ENCODE data around the gene MBD3. TPM values are rescaled to one million over a fixed set of nuclear protein-coding genes. Genes with fewer than 3 reads are reported as not detected.
"Not testable (repeated sequence)": the region's sequence is repeated elsewhere in the genome, so short reads cannot be mapped to it uniquely, and the experiment has no call there.

MBD3 gene, protein sequence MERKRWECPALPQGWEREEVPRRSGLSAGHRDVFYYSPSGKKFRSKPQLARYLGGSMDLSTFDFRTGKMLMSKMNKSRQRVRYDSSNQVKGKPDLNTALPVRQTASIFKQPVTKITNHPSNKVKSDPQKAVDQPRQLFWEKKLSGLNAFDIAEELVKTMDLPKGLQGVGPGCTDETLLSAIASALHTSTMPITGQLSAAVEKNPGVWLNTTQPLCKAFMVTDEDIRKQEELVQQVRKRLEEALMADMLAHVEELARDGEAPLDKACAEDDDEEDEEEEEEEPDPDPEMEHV
- total RNA-seq = 100 to 1,000 TPM in 1 of 5 donors, 10 to 100 TPM in 4; 39.8 to 154 (median 46.2) TPM
- 100 to 1,000 TPM in 1 of 3 donors, 10 to 100 TPM in 2; 53.2 to 107 (median 61.6) TPM for polyA plus RNA-seq
- long read RNA-seq, donor 1, full-length matches to known transcripts = 5 of 5 reads
- long read RNA-seq, donor 1, partial matches to known transcripts = 0 of 5 reads
- long read RNA-seq, donor 1, other reads (novel, unspliced or antisense) = 0 of 5 reads
- long read RNA-seq, donor 2, full-length matches to known transcripts = 12 of 12 reads
- long read RNA-seq, donor 2, partial matches to known transcripts = 0 of 12 reads
- long read RNA-seq, donor 2, other reads (novel, unspliced or antisense) = 0 of 12 reads
- long read RNA-seq, donor 3, full-length matches to known transcripts = 4 of 15 reads
- long read RNA-seq, donor 3, partial matches to known transcripts = 11 of 15 reads
- long read RNA-seq, donor 3, other reads (novel, unspliced or antisense) = 0 of 15 reads
- long read RNA-seq, donor 4 = 0 reads
- long read RNA-seq, donor 5, full-length matches to known transcripts = 9 of 9 reads
- long read RNA-seq, donor 5, partial matches to known transcripts = 0 of 9 reads
- long read RNA-seq, donor 5, other reads (novel, unspliced or antisense) = 0 of 9 reads
- long read RNA-seq, donor 6, full-length matches to known transcripts = 26 of 32 reads
- long read RNA-seq, donor 6, partial matches to known transcripts = 6 of 32 reads
- long read RNA-seq, donor 6, other reads (novel, unspliced or antisense) = 0 of 32 reads
- long read RNA-seq, donor 7, full-length matches to known transcripts = 7 of 7 reads
- long read RNA-seq, donor 7, partial matches to known transcripts = 0 of 7 reads
- long read RNA-seq, donor 7, other reads (novel, unspliced or antisense) = 0 of 7 reads
- long read RNA-seq, donor 8, full-length matches to known transcripts = 5 of 5 reads
- long read RNA-seq, donor 8, partial matches to known transcripts = 0 of 5 reads
- long read RNA-seq, donor 8, other reads (novel, unspliced or antisense) = 0 of 5 reads
- long read RNA-seq, donor 9, partial matches to known transcripts = 0 of 1 reads
- long read RNA-seq, donor 9, other reads (novel, unspliced or antisense) = 0 of 1 reads
- long read RNA-seq, donor 10, full-length matches to known transcripts = 4 of 4 reads
- long read RNA-seq, donor 10, partial matches to known transcripts = 0 of 4 reads
- long read RNA-seq, donor 10, other reads (novel, unspliced or antisense) = 0 of 4 reads

GRCh38 chr19:1592755-1593500 lies at the start of gene MBD3:
MBD3 (minus strand) TSS chr19:1592865; CDS start chr19:1592631, 234 bp downstream.
- Histone ChIP-seq H3K4me3 (peak within 1 kb of the TSS; percentile 72 to 96 (median 87)), H3K4me1 (peaks cover 22 to 41% (median 36%) of the 10 kb centered on the region in 4 donors), H3K9me3 (no peaks in the 10 kb centered on the region), H3K27me3 (no peaks in the 10 kb centered on the region), H3K36me3 (peaks cover 18 to 34% (median 30%) of the 10 kb centered on the region in 4 donors), H3K27ac (peak within 1 kb of the TSS; percentile 91 to 99 (median 96))
- TF ChIP-seq POLR2A (IDR thresholded peaks at IDR 0.05) (no peak), POLR2AphosphoS5 (IDR thresholded peaks at IDR 0.05) (peak; percentile 54 to 85 (median 67)), EP300 (IDR thresholded peaks at IDR 0.05) (no peak)
- TF ChIP-seq, protein P1, sequence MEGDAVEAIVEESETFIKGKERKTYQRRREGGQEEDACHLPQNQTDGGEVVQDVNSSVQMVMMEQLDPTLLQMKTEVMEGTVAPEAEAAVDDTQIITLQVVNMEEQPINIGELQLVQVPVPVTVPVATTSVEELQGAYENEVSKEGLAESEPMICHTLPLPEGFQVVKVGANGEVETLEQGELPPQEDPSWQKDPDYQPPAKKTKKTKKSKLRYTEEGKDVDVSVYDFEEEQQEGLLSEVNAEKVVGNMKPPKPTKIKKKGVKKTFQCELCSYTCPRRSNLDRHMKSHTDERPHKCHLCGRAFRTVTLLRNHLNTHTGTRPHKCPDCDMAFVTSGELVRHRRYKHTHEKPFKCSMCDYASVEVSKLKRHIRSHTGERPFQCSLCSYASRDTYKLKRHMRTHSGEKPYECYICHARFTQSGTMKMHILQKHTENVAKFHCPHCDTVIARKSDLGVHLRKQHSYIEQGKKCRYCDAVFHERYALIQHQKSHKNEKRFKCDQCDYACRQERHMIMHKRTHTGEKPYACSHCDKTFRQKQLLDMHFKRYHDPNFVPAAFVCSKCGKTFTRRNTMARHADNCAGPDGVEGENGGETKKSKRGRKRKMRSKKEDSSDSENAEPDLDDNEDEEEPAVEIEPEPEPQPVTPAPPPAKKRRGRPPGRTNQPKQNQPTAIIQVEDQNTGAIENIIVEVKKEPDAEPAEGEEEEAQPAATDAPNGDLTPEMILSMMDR (IDR thresholded peaks at IDR 0.05) = peak in 2 of 7 experiments; percentile 23 to 38
- intact Hi-C loops (cut with DNase I; ENCODE audit: low total_unique reads) = no loop called here
- WGBS, 5 donors = 1 to 5% (median 2%) methylated on average over 17 to 68 of the region's 68 CpGs
- DNase-seq = peak; percentile 95 to 98

- peaks cover 12 to 98% (median 92%) of the 10 kb centered on the region in 4 donors for H3K36me3 ChIP-seq
Observed at GRCh38 chr19:1640893-1641448, 48.3 kb upstream of the MBD3 start.

DNA sequence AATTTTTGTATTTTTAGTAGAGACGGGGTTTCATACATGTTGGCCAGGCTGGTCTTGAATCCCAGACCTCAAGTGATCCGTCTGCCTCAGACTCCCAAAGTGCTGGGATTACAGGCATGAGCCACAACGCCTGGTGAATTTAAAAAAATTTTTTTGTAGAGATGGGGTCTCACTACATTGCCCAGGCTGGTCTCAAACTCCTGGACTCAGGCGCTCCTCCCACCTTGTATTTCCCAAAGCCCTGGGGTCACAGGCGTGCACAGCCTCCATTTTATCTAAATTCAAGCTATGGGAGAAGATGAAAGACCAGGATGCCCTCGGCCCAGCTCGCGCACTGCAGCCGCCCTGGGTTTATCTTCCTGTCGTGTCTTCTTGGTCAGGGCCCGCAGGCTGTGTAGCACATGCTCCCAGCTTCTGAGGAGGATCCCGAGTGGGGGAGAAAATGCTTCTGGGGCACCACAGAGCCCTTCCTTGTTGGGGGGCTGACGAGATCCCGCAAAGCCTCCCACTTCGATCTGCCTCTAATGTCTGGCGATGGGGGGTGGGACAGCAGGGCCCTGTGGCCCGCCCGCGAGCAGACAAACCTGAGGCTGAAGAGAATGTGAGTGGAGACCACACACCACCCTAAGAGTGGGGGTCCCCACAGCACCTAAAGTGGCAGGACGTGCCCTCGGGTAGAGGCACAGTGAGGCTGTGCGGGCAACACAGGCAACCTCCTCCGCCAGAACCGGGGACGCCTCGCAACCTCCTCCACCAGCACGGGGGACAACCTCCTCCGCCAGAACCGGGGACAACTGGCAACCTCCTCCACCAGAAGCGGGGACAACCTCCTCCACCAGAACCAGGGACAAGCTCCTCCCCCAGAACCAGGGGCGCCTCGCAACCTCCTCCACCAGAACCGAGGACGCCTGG lies 43.9 kb upstream of the MBD3 start:
- Histone ChIP-seq H3K4me1 (peaks cover 0 to 13% (median 6%) of the 10 kb centered on the region in 4 donors), H3K27me3 (no peaks in the 10 kb centered on the region), H3K36me3 (peaks cover 19 to 90% (median 80%) of the 10 kb centered on the region in 4 donors), H3K27ac (no peak overlapping the region), H3K9me3 (peaks cover 0 to 5% (median 0%) of the 10 kb centered on the region in 4 donors), H3K4me3 (no peak overlapping the region)
- no peak for DNase-seq
- WGBS, 5 donors = 95 to 97% (median 96%) methylated on average over 28 to 34 of the region's 34 CpGs
- intact Hi-C loops (cut with DNase I; ENCODE audit: low total_unique reads) = no loop called here
- TF ChIP-seq, protein P1 (IDR thresholded peaks at IDR 0.05) = no peak
- TF ChIP-seq POLR2AphosphoS5 (IDR thresholded peaks at IDR 0.05) = no peak
- TF ChIP-seq EP300 (IDR thresholded peaks at IDR 0.05) = no peak
- no peak for TF ChIP-seq POLR2A (IDR thresholded peaks at IDR 0.05)

More at GRCh38 chr19:1640893-1641448, 48.3 kb upstream of the MBD3 start:
- H3K4me1 ChIP-seq; H3K9me3 ChIP-seq; DNase-seq; H3K4me3 ChIP-seq; intact Hi-C loops (cut with DNase I; ENCODE audit: low total_unique reads); H3K27me3 ChIP-seq; H3K27ac ChIP-seq: not testable (repeated sequence)
- WGBS, 5 donors = 88 to 94% (median 91%) methylated on average over 10 of the region's 10 CpGs
